Endodermal cell (in vitro differentiated cells): Measurements from ENCODE around the gene TAS2R13. TPM values are rescaled to one million over a fixed set of nuclear protein-coding genes. Genes with fewer than 3 reads are reported as not detected.

ENCODE experiments used
- DNase-seq: peaks from one replicate; pipeline ENCODE4 v3.0.0-alpha.2; 2017
- H3K27ac ChIP-seq: 2 replicates; pipeline ENCODE4 v1.5.1; 2013; ENCODE audit warnings: mild to moderate bottlenecking, low read depth, low read length, moderate library complexity
- H3K27me3 ChIP-seq: 2 replicates; pipeline ENCODE4 v1.6.1; 2013; ENCODE audit warnings: mild to moderate bottlenecking, low read length, moderate library complexity; ENCODE audit not compliant: insufficient read depth, control insufficient read depth, poor library complexity, severe bottlenecking
- H3K36me3 ChIP-seq: 2 replicates; pipeline ENCODE4 v1.7.0; 2013; ENCODE audit warnings: mild to moderate bottlenecking, low read length, moderate library complexity; ENCODE audit not compliant: control insufficient read depth, insufficient read depth
- H3K4me1 ChIP-seq: one replicate; pipeline ENCODE4 v1.7.0; 2013; ENCODE audit warnings: low read length; ENCODE audit not compliant: control insufficient read depth, insufficient read depth
- H3K4me3 ChIP-seq: 2 replicates; pipeline ENCODE4 v1.5.1; 2013; ENCODE audit warnings: mild to moderate bottlenecking, low read length, moderate library complexity
- H3K9ac ChIP-seq: 2 replicates; pipeline ENCODE4 v1.6.1; 2013; ENCODE audit warnings: mild to moderate bottlenecking, low read length, moderate library complexity; ENCODE audit not compliant: poor library complexity, severe bottlenecking; ENCODE audit errors: extremely low read depth
- H3K9me3 ChIP-seq: 2 replicates; pipeline ENCODE4 v1.6.1; 2013; ENCODE audit warnings: mild to moderate bottlenecking, low read length, moderate library complexity; ENCODE audit not compliant: control insufficient read depth
- H3K27ac Mint-ChIP-seq: 2 replicates; pipeline ENCODE4 v1.8.0; 2020; ENCODE audit warnings: mixed read lengths
- H3K27me3 Mint-ChIP-seq: 2 replicates; pipeline ENCODE4 v1.8.0; 2021; ENCODE audit warnings: mild to moderate bottlenecking, mixed read lengths; ENCODE audit not compliant: insufficient read depth
- H3K36me3 Mint-ChIP-seq: 2 replicates; pipeline ENCODE4 v1.8.0; 2020; ENCODE audit warnings: low read depth, mixed read lengths
- H3K4me1 Mint-ChIP-seq: 2 replicates; pipeline ENCODE4 v1.8.0; 2020; ENCODE audit warnings: mixed read lengths
- H3K4me3 Mint-ChIP-seq: 2 replicates; pipeline ENCODE4 v1.8.0; 2020; ENCODE audit warnings: mild to moderate bottlenecking, moderate library complexity, mixed read lengths
- H3K9me3 Mint-ChIP-seq: 2 replicates; pipeline ENCODE4 v1.8.0; 2020; ENCODE audit warnings: mild to moderate bottlenecking, mixed read lengths
- WGBS, 2 experiments: methylation state at CpG; one replicate each; pipeline versions ENCODE4 v1.1.5 to v1.1.7; 2013; ENCODE audit warnings: missing lambda C conversion rate in 2 of 2, mixed read lengths in 1 of 2; ENCODE audit not compliant: insufficient coverage in 1 of 2, insufficient read length in 1 of 2; 5-methylcytosine and 5-hydroxymethylcytosine counted together
- total RNA-seq, 2 donors: library from RNA; stranded (reverse); fragmentation: NEBNext Ultra II Directional in 1 of 2; extraction: Animal tissue kit (Norgen Biotek cat#: 25700) in 1 of 2; gene quantifications; 2 replicates in 1 of 2; 3 replicates in 1 of 2; pipeline ENCODE4 v1.2.1, GENCODE V29; 2021
- TF ChIP-seq, protein P1 (sequence below): fragments of 200-600 bp; sonication (generic); conservative IDR thresholded peaks from 2 replicates; pipeline ENCODE4 v1.5.0; 2021; ENCODE audit warnings: antibody characterized with exemption, mild to moderate bottlenecking

Gene TAS2R13
- total RNA-seq, 2 donors from 2014 or later = 1.2 to 5.1 TPM

DNA sequence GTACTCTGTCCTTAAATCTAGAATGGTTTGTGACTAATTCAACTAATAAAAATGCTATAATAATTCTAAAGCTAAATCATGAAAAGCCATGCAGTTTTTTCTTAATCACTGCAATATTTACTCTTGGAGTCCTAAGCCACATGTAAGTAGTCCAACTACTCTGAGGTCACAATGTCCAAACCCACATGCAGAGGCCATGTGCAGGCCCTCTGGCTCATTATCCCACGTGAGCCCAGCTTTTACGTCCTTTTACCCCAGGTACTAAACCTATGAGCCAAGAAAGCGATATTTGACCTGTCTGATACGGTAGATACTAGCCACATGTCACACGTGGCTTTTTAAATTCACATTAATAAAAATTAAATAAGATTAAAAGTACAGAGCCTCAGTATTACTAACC is 12.5 kb downstream of the TAS2R13 start:
- TF ChIP-seq, protein P1, sequence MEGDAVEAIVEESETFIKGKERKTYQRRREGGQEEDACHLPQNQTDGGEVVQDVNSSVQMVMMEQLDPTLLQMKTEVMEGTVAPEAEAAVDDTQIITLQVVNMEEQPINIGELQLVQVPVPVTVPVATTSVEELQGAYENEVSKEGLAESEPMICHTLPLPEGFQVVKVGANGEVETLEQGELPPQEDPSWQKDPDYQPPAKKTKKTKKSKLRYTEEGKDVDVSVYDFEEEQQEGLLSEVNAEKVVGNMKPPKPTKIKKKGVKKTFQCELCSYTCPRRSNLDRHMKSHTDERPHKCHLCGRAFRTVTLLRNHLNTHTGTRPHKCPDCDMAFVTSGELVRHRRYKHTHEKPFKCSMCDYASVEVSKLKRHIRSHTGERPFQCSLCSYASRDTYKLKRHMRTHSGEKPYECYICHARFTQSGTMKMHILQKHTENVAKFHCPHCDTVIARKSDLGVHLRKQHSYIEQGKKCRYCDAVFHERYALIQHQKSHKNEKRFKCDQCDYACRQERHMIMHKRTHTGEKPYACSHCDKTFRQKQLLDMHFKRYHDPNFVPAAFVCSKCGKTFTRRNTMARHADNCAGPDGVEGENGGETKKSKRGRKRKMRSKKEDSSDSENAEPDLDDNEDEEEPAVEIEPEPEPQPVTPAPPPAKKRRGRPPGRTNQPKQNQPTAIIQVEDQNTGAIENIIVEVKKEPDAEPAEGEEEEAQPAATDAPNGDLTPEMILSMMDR = no peak
- H3K36me3 ChIP-seq = no peaks in the 10 kb centered on the region
- H3K4me3 ChIP-seq = no peak overlapping the region
- H3K4me3 Mint-ChIP-seq = no peak overlapping the region
- DNase-seq = no peak
- peaks cover 3% of the 10 kb centered on the region for H3K9me3 Mint-ChIP-seq
- H3K27ac Mint-ChIP-seq = no peak overlapping the region
- H3K27ac ChIP-seq = no peak overlapping the region
- WGBS, 2 experiments = 99% methylated on average over 5 of the region's 5 CpGs; no CpG with 5 or more reads in 1 of the 2 experiments
- no peaks in the 10 kb centered on the region for H3K27me3 Mint-ChIP-seq
- H3K4me1 Mint-ChIP-seq = peaks cover 8% of the 10 kb centered on the region
- peaks cover 9% of the 10 kb centered on the region for H3K36me3 Mint-ChIP-seq
- no peaks in the 10 kb centered on the region for H3K27me3 ChIP-seq
- H3K9ac ChIP-seq = no peak overlapping the region
- H3K4me1 ChIP-seq = no peaks in the 10 kb centered on the region
- H3K9me3 ChIP-seq = no peaks in the 10 kb centered on the region

DNA sequence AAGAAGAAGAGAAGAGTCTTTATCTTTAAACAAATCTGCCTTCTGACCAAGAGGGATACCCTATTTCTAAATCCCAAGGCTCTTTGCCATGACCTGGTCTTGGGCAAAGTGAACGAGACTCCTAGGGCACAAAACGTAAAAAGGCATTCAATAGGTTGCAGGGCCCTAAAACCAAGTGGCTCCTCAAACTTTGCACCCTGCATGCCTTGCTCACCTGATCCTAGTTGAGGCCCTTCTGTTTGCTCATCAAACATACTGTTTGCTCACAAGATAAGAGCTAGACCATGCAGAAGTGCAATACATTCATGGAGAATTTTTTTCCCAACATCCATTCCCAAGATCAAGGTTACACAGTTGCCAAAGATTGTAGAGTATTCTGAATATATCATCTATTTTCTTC is 17.4 kb downstream of the TAS2R13 start:
- Mint-ChIP-seq H3K27me3 (no peaks in the 10 kb centered on the region), H3K27ac (no peak overlapping the region), H3K9me3 (no peaks in the 10 kb centered on the region), H3K36me3 (no peaks in the 10 kb centered on the region), H3K4me3 (no peak overlapping the region), H3K4me1 (peaks cover 20% of the 10 kb centered on the region)
- H3K36me3 ChIP-seq = no peaks in the 10 kb centered on the region
- peaks cover 2% of the 10 kb centered on the region for H3K4me1 ChIP-seq
- TF ChIP-seq, protein P1 = no peak
- WGBS, 2 experiments = 84 to 87% methylated on average over 2 of the region's 2 CpGs
- no peak for DNase-seq
- H3K27me3 ChIP-seq = no peaks in the 10 kb centered on the region
- H3K27ac ChIP-seq = no peak overlapping the region
- H3K9me3 ChIP-seq = no peaks in the 10 kb centered on the region
- H3K9ac ChIP-seq = no peak overlapping the region
- H3K4me3 ChIP-seq = no peak overlapping the region

DNA sequence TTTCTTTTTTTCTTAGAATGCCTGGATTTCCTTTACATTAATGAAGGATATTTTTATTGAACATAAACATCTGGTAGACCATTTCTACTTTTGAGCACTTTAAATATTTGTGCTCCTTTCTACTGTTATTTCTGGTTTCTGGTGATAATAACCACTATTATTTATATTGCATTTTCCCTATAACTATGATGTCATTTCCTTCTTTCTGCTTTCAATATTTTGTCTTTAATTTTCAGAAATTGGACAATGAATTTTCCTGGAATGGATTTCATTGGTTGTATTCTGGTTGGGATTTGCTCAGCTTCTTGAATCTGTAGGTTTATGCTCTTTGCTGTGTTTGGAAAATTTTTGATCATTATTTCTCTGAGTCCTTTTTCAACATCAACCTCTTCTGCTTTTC is 20.1 kb downstream of the TAS2R13 start:
- Histone ChIP-seq H3K4me1 (peaks cover 2% of the 10 kb centered on the region), H3K9ac (no peak overlapping the region), H3K4me3 (no peak overlapping the region), H3K9me3 (no peaks in the 10 kb centered on the region), H3K27me3 (no peaks in the 10 kb centered on the region), H3K27ac (no peak overlapping the region), H3K36me3 (no peaks in the 10 kb centered on the region)
- Mint-ChIP-seq H3K27me3 (no peaks in the 10 kb centered on the region), H3K4me1 (peaks cover 20% of the 10 kb centered on the region), H3K4me3 (no peak overlapping the region), H3K36me3 (no peaks in the 10 kb centered on the region), H3K27ac (no peak overlapping the region), H3K9me3 (no peaks in the 10 kb centered on the region)
- no peak for DNase-seq
- TF ChIP-seq, protein P1 = no peak
